HG03064 (cell line): ENCODE data around the gene DPP9.
"Not testable (repeated sequence)": the region's sequence is repeated elsewhere in the genome, so short reads cannot be mapped to it uniquely, and the experiment has no call there.

Experiments
- ATAC-seq: cut with Tn5 transposase; IDR thresholded peaks from one replicate; pipeline ENCODE4 v1.9.1; 2021; ENCODE audit warnings: low read depth; ENCODE audit not compliant: unreplicated experiment

Gene DPP9

DNA sequence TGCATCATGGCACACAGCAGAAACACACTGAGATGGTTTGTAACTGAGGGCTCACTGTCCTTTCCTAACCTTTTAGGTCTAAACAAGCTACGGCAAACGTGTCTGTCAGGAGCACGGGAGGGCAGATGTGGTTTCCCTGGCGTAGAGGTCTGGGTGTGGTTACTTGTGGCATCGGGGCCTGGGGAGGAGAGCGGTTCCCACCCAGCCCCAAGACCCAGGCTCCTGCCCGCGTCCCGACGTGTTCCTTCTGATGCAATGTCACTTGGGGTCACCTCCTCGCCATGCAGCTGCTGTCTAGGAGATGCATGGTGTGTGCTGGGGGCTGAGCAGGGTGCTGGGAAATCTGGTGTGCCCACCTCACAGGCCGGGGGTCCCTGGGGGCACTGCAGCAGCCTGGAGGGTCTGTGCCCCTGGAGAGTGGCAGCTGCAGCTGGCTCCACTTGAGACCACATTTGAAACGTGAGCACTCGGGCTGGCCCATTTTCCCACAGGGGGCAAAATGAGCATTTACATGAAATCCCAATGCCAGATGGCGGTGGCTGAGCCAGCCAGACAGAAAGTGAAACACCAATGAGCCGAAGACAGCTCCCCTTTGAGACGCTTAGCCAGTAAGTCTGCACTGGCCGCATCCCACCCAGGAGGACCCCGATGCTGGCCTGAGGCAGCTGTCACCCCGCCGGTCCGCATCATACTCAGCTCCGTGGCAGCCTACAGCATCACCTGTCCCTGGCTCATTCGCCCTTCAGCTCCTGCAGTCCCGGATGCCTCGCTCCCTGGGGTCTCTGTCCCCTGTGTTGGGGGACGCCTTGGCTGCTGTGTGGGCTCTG, 31.2 kb downstream of the DPP9 start:
- no peak for ATAC-seq

DNA sequence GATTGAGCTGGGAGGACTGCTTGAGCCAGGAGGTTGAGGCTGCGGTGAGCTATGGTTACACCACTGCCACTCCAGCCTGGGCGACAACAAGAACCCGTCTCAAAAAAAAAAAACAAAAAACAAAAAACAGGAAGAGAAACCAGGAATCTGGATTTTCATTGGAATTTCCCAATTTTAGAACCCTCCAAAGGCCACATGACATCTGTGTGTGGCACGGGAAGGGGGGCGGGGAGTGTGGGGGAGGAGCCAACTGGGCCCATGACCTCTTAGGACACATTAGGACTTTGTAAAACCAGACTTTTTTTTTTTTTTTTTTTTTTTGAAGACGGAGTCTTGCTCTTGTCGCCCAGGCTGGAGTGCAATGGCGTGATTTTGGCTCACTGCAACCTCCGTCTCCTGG, 32.3 kb downstream of the DPP9 start:
- no peak for ATAC-seq

GRCh38 chr19:4690361-4690760, 33.3 kb downstream of the DPP9 start:
- ATAC-seq: no peak

- no peak for ATAC-seq
Measured at GRCh38 chr19:4689403-4689802, 34.2 kb downstream of the DPP9 start.

DNA sequence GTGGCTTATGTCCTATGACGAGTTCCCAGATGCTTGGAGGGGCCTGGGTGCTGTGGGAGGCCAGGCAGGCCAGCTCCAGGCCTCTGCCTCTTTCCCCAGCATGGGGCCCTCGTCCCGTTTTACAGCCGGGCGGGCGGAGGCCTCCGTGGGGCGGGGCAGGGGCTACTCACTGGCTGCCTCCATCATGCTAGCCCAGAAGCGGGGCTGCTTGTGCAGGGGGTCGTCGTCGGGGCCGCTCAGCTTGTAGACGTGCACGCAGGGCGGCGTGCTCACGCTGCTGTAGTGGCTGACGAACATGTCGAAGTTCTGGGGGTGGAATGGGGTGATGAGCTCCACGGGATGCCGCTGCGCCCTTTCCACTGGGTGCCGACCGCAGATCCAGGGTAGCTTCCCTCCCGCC, 35.1 kb downstream of the DPP9 start:
- no peak for ATAC-seq

DNA sequence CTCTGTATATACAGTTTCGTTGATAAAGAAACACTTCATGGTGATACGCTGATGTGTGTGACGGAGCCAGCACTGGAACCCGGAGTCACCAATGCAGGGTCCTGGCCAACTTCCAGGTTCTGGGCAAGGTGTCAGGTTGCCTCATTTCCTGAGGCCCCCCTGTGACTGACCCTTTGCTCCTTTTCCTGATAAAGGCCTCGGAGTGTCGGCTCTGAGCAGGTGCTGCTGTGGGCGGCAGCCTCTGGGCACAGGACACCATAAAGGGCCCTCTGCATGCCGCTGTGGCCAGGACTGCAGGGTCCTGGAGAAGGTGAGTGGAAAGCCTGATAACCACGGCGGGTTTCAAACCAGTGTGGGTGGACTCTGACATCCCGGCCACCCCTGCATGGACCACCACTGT, 36.2 kb downstream of the DPP9 start:
- ATAC-seq: no peak

- ATAC-seq: no peak
Measured at GRCh38 chr19:4686700-4687099, 36.9 kb downstream of the DPP9 start.

DNA sequence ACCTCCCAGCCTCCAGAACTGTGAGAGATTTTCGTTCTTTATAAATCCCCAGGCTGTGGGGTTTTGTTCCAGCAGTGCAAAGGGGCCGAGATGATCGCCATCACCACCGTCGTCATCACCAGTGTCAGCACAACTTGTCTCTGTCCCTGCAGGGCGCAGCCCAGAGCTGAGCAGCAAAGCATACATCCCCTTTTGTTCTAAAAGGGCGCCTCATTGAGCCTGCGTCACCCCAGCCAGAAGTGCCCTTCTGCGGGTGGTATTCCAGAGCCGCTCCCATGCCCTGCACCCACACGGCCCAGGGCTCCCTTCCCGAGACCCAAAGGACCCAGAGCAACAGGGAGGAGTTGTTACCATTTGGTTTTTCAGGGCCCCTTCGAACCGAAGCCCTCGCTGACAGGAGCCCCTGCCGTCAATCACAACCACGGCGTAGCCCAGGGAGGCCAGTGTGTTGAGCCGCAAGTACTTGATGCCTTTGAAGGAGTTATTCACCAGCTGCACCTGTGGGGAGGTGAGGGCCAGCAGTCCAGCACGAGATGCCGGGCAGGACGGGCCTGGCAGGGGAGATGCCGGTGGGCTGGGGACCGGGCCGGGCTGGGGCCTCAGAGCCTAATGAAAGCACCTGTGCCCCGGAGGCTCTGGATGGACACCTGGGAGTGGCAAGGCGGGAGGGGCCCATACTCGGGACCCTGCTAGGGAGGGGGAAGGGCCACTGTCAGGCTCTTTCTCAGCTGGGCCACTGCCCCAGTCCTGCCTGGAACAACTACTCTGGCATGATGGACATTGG, 39.1 kb downstream of the DPP9 start:
- ATAC-seq: no peak

DNA sequence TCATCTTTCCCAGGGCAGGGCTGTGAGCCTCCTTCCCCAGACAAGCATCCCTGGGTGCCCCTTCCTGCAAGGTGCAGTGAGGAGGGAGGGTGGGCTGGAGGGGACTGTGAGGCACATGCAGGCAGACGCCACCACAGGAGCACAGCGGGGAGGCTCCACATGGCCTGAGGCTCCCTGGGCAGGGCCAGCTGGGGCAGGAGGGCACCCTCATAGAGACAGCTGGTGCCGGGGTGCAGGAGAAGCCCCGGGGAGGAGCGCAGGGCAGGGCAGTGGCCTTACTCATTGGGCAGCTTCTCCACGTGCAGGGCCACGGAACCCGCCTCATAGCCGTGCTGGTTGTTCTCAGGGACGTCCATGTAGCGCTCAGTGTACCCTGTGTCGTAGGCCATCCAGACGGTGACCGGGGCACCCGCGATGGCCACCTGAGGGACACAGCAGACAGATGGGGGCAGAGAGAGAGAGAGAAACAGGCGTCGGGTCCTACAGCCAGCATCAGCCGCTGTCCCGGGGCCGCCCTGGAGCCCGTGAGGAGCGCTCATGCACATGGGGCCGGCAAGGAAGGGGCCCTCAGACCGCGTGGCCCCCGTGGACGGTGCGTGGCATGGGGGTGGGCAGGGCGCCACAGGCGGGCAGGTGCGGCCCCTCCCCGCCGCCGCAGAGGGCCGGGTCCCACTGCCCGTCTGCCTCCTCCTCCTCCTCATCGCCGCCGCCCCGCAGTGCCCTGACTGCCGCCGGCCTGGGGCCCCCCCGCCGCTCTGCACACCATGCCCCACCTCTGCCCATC, 41.0 kb downstream of the DPP9 start:
- ATAC-seq: no peak

GRCh38 chr19:4680021-4680420, 43.6 kb downstream of the DPP9 start:
- not testable (repeated sequence) for ATAC-seq

DNA sequence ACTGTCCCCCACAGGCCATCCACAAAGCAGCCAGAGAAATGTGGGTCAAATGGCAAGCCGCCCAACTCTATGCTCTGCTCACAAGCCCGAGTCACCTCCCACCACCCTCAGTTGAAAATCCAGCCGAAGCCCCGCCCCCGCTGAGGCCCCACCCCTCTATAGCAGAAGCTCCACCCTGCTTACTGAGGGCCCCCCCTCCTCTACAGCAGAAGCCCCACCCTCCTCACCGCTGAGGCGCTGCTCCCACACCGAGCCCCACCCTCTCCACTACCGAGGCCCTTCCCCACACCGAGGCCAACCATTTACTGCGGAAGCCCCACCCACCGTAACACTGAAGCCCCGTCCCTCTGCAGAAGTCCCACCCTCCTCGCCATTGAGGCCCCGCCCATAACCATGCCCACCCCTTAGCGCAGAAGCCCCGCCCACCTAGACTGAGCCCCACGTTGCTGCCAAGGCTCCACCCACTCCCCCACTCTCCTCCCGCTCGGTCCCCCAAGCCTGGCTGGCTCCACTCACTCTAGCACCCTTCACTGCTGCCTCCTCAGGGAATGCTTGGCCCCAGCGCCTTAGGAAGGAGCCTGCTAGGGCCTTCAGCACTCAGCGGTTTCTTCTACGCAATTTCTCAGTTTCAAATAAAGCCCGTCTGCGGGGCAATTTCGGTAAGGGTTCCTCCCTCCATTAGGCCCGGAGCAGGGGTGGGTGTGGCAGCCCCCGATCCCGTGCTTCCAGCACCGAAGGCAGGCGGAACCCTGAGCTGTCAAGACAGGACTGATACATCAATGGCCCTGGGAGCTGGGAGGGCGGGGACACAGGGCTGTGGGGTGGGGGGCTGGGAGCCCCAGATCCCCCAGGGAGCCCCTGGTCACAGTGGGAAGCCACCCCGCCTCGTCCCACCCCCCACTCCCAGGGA, 44.5 kb downstream of the DPP9 start:
- ATAC-seq: no peak

DNA sequence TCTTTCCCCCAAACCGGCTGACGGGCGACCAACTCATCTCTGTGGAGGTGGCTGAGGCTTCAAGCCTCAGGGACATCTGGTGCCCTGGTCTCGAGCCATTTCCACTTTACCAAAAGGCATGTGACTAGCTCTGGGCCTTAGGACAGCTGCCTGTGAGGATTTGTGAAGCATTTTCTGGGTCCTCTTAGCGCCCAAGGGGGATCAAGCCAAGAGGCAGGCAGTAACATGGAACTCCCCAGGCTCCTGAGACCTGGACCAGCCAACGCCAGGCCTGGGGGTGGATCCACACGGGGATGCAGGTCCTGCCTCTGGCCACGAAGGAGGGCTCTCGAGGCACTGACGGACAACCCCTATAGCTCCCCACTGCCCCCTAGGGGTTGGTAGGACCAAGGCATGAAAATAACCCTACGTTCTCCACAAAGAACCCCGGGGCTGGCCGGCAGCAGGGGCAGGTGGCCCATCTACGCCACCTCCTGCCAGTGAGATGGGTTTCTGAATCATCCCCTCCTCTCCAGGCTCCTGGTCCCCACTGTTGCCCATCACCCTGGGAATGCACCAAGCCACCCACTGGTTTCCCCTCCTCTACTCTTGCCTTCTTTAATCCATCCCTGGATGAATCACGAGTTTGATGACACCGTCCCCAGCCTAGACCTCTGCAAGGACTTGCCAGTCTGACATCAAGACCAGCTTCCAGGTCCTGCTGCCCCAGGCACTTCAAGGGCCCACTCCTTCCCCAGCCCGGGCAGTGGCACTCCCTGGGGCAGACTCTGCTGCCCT, 46.5 kb downstream of the DPP9 start:
- ATAC-seq: no peak

GRCh38 chr19:4675346-4675745, 48.3 kb downstream of the DPP9 start:
- ATAC-seq: no peak

DNA sequence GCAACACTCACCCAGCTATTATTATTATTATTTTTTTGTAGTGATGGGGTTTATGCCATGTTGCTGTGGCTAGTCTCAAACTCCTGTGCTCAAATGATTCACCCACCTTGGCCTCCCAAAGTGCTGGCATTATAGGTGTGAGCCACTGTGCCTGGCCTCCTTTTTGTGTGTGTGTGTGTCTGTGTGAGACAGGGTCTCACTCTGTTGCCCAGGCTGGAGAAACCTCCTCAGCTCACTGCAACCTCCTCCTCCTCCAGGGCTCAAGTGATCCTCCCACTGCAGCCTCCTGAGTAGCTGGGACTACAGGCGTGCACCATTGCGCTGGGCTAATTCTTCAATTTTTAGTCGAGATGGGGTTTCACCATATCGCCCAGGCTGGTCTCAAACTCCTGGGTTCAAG, 49.9 kb downstream of the DPP9 start:
- ATAC-seq: no peak

- no peak for ATAC-seq
Measured at GRCh38 chr19:4673216-4673615, 50.4 kb downstream of the DPP9 start.

DNA sequence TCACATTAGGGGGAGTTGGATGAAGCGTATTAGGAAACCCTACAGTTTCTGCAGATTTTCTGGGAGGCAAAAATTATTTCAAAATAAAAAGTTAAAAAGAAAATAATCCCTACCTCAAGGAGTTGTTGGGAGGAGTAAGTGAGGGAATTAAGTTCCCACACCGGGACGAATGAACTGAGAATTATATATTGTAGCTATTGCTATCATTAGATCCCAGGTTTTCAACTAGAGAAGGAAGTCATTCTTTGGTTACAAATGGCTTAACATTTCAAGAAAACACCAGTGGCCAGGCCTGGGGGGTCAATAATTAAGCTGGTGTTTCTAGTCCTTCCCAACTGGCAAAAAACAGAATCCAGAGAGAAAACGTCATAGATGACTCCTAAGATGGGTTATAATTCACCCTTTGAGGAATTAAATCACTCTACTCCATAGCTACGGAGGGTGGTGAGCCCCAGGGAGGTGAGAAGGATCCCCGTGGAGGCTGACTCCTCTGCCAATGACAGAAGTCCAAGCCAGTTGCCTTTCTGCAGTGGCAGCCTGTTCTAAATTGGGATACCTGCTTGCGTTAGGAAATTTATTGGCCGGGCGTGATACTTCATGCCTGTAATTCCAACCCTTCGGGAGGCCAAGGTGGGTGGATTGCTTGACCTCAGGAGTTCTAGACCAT, 52.3 kb downstream of the DPP9 start:
- no peak for ATAC-seq

GRCh38 chr19:4669723-4670480, 53.7 kb downstream of the DPP9 start, which contains the start of gene MYDGF:
Gene MYDGF, minus strand, starts transcription at chr19:4670342. Its CDS starts 8 bp downstream, at chr19:4670334.
- ATAC-seq: peak; percentile 73

DNA sequence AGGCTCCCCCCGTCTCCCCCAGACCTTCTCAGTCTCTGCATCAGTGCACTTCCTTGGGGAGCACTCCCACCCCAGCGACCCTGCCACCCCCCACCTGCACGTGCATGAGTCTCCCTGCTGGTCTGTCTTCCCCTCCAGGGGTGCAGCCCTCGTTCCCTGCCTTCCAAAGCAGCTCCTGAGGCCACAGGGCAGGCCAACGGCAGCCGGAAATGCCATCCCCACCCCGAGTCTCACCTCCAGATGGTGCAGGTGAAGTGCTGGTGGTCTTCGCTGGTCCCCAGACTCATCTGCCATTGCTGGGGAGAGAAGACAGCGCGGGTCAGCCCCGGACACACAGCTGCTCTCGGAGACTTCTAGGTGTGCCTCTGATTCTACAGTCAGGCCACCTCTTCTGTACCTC, 59.0 kb downstream of the DPP9 start:
- no peak for ATAC-seq
